Choroid plexus epithelial cell (primary cell): ENCODE measurements around the gene NCOA3.
A peak's percentile ranks its signal among the peaks of the same experiment; 100 is the strongest.

ENCODE experiments used
- DNase-seq: peaks from one replicate; pipeline ENCODE4 v3.0.0-alpha.2; 2010; ENCODE audit warnings: low read depth
- H3K4me3 ChIP-seq: 2 replicates; pipeline ENCODE4 v1.5.1; 2011; ENCODE audit warnings: low read depth, mild to moderate bottlenecking, control low read depth, low read length, moderate library complexity
- CTCF ChIP-seq: conservative IDR thresholded peaks from 2 replicates; pipeline ENCODE4 v1.5.1; 2011; ENCODE audit warnings: low read depth, mild to moderate bottlenecking, control low read depth, inconsistent platforms, low read length, moderate library complexity

NCOA3 gene

GRCh38 chr20:47687095-47687987 is 185.7 kb downstream of the NCOA3 start:
- no peak for TF ChIP-seq CTCF

GRCh38 chr20:47688385-47689381 is 187.0 kb downstream of the NCOA3 start:
- no peak for TF ChIP-seq CTCF
- H3K4me3 ChIP-seq = no peak overlapping the region
- DNase-seq = peak; percentile 58

More at GRCh38 chr20:47687095-47687987, 185.7 kb downstream of the NCOA3 start:
- DNase-seq = no peak
- H3K4me3 ChIP-seq = no peak overlapping the region

GRCh38 chr20:47689731-47690130 is 188.0 kb downstream of the NCOA3 start:
- TF ChIP-seq CTCF = no peak
- DNase-seq = no peak

GRCh38 chr20:47691625-47692024 is 189.9 kb downstream of the NCOA3 start:
- no peak for TF ChIP-seq CTCF
- peak; percentile 36 for DNase-seq
- no peak overlapping the region for H3K4me3 ChIP-seq

More at GRCh38 chr20:47689731-47690130, 188.0 kb downstream of the NCOA3 start:
- no peak overlapping the region for H3K4me3 ChIP-seq

GRCh38 chr20:47694021-47694818 is 192.5 kb downstream of the NCOA3 start:
- DNase-seq = no peak
- TF ChIP-seq CTCF = no peak
- no peak overlapping the region for H3K4me3 ChIP-seq

GRCh38 chr20:47696856-47697255 is 195.2 kb downstream of the NCOA3 start:
- TF ChIP-seq CTCF = no peak

More at GRCh38 chr20:47696856-47697255, 195.2 kb downstream of the NCOA3 start:
- DNase-seq = no peak
- H3K4me3 ChIP-seq = no peak overlapping the region
